Sigmoid colon (tissue), 4 donors: ENCODE data around the gene CCNYL1.

Source experiments
- EP300 ChIP-seq, 4 donors: sonication (generic); formaldehyde crosslinking; IDR thresholded peaks; one replicate each; pipeline ENCODE4 v1.6.1; 2017; ENCODE audit warnings: antibody characterized with exemption in 4 of 4
- POLR2A ChIP-seq, 2 donors: fragments of 450-650 bp; IDR thresholded peaks; one replicate each; pipeline ENCODE4 v1.6.1; 2016; ENCODE audit warnings: antibody characterized with exemption in 2 of 2, mild to moderate bottlenecking in 2 of 2, moderate library complexity in 2 of 2
- POLR2AphosphoS5 ChIP-seq, 4 donors: sonication (generic); formaldehyde crosslinking; IDR thresholded peaks; one replicate each; pipeline ENCODE4 v1.6.1; 2017; ENCODE audit warnings: antibody characterized with exemption in 4 of 4
- TF ChIP-seq, protein P1 (sequence below), 4 experiments: fragments of 450-650 bp in 3 of 4; fragments of 200-600 bp in 1 of 4; IDR thresholded peaks; one replicate each; pipeline ENCODE4 v1.5.1; 2016 to 2019; ENCODE audit warnings: antibody characterized with exemption in 4 of 4, mild to moderate bottlenecking in 3 of 4, moderate library complexity in 2 of 4

- no peak for TF ChIP-seq POLR2AphosphoS5 (IDR thresholded peaks at IDR 0.05)
- TF ChIP-seq, protein P1, sequence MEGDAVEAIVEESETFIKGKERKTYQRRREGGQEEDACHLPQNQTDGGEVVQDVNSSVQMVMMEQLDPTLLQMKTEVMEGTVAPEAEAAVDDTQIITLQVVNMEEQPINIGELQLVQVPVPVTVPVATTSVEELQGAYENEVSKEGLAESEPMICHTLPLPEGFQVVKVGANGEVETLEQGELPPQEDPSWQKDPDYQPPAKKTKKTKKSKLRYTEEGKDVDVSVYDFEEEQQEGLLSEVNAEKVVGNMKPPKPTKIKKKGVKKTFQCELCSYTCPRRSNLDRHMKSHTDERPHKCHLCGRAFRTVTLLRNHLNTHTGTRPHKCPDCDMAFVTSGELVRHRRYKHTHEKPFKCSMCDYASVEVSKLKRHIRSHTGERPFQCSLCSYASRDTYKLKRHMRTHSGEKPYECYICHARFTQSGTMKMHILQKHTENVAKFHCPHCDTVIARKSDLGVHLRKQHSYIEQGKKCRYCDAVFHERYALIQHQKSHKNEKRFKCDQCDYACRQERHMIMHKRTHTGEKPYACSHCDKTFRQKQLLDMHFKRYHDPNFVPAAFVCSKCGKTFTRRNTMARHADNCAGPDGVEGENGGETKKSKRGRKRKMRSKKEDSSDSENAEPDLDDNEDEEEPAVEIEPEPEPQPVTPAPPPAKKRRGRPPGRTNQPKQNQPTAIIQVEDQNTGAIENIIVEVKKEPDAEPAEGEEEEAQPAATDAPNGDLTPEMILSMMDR (IDR thresholded peaks at IDR 0.05), result no peak
- no peak for TF ChIP-seq EP300 (IDR thresholded peaks at IDR 0.05)
- TF ChIP-seq POLR2A (IDR thresholded peaks at IDR 0.05), result no peak
Observed at GRCh38 chr2:207772844-207773205, 61.4 kb downstream of the CCNYL1 start.
